Pulmonary artery endothelial cell (primary cell): ENCODE measurements around the gene CIDEB. TPM values are rescaled to one million over a fixed set of nuclear protein-coding genes. Genes with fewer than 3 reads are reported as not detected.
"Not testable (repeated sequence)": the region's sequence is repeated elsewhere in the genome, so short reads cannot be mapped to it uniquely, and the experiment has no call there.

Experiments used
- DNase-seq: peaks from one replicate; pipeline ENCODE4 v3.0.0-alpha.2; 2011; ENCODE audit warnings: low read depth, low spot score
- total RNA-seq: library from RNA; depleted of rRNA; stranded (reverse); fragments of >200 nt; gene quantifications from 2 replicates; pipeline ENCODE4 v1.2.3, GENCODE V29; 2014

Gene CIDEB
- total RNA-seq = 1.1 and 2.8 TPM in 2 replicates

- DNase-seq = no peak
These were observed at the start of gene CIDEB for GRCh38 chr14:24307575-24308341. Gene CIDEB, minus strand, starts transcription at chr14:24307977. Its CDS starts 119 bp downstream, at chr14:24307858.

GRCh38 chr14:24356208-24356607, 48.4 kb upstream of the CIDEB start:
- no peak for DNase-seq

GRCh38 chr14:24355009-24355408, 47.2 kb upstream of the CIDEB start:
- DNase-seq = no peak

GRCh38 chr14:24354482-24354825, 46.7 kb upstream of the CIDEB start:
- not testable (repeated sequence) for DNase-seq

- DNase-seq = no peak
These were observed 46.0 kb upstream of the CIDEB start for GRCh38 chr14:24353559-24354481.

GRCh38 chr14:24351517-24351916, 43.7 kb upstream of the CIDEB start:
- DNase-seq = no peak

GRCh38 chr14:24349742-24350141, 42.0 kb upstream of the CIDEB start:
- no peak for DNase-seq

GRCh38 chr14:24348186-24348585, 40.4 kb upstream of the CIDEB start:
- no peak for DNase-seq

GRCh38 chr14:24347134-24347533, 39.4 kb upstream of the CIDEB start:
- no peak for DNase-seq

- DNase-seq = no peak
These were observed 36.3 kb upstream of the CIDEB start for GRCh38 chr14:24343795-24344660.

- DNase-seq = no peak
These were observed 35.1 kb upstream of the CIDEB start for GRCh38 chr14:24342889-24343288.

GRCh38 chr14:24340606-24341005, 32.8 kb upstream of the CIDEB start:
- DNase-seq = no peak

- no peak for DNase-seq
These were observed 31.7 kb upstream of the CIDEB start, which contains the start of gene RIPK3 for GRCh38 chr14:24339284-24340151. Gene RIPK3, minus strand, starts transcription at chr14:24339991. Its CDS starts 165 bp downstream, at chr14:24339826.

GRCh38 chr14:24338843-24339242, 31.1 kb upstream of the CIDEB start:
- DNase-seq = no peak

GRCh38 chr14:24337824-24338175, 30.0 kb upstream of the CIDEB start:
- no peak for DNase-seq

- DNase-seq = no peak
These were observed 29.5 kb upstream of the CIDEB start for GRCh38 chr14:24337144-24337823.

GRCh38 chr14:24335461-24336171, 27.8 kb upstream of the CIDEB start:
- no peak for DNase-seq

- DNase-seq = no peak
These were observed 26.9 kb upstream of the CIDEB start, which contains the start of gene ADCY4 for GRCh38 chr14:24334431-24335291. Gene ADCY4, minus strand, starts transcription at chr14:24335071. Its CDS starts 419 bp downstream, at chr14:24334652.
